AG08396 (cell line): Measurements from ENCODE around the gene PACS1.

ENCODE experiments used
- DNase-seq: peaks from one replicate; pipeline ENCODE4 v3.0.0; 2012; ENCODE audit warnings: low spot score, mixed read lengths

PACS1 gene

GRCh38 chr11:66050581-66051231 lies 19.4 kb upstream of the PACS1 start:
- DNase-seq, result no peak

DNA sequence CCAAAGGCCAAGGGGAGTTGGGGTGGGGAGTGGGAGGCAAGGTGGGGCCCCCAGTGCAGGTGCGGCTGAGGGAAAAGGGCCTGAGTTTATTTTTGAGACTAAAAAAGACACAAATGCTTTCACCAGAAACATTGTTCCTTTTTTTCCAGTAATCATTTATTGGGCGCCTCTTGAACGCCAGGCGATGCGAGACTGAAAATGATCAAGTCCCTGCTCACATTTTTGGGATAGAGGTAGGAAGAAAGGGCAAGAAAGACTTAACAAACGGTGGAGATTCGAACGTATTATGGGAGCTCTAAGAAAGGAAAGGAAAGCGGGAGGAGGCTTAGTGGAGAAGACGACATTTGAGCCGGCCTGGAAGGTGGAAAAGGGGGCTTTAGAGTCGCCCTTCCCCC lies 18.7 kb upstream of the PACS1 start:
- no peak for DNase-seq

- DNase-seq, result peak; percentile 98
These were observed 18.1 kb upstream of the PACS1 start, which contains the start of gene SF3B2 for GRCh38 chr11:66051766-66052663. SF3B2 (plus strand) TSS chr11:66052364; CDS start chr11:66052385, 21 bp downstream.

GRCh38 chr11:66052664-66052982 lies 17.4 kb upstream of the PACS1 start:
- DNase-seq, result no peak

DNA sequence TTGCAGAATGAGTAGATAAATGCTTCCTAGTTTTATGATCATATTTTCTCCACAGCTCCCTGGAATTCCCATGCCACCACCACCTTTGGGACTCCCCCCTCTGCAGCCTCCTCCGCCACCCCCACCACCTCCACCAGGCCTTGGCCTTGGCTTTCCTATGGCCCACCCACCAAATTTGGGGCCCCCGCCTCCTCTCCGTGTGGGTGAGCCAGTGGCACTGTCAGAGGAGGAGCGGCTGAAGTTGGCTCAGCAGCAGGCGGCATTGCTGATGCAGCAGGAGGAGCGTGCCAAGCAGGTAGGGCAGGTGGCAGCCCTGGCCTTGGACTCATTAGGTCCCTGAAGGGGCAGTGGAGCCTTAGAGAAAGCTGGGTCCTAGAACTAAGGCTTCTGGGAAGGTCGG lies 15.1 kb upstream of the PACS1 start:
- no peak for DNase-seq

DNA sequence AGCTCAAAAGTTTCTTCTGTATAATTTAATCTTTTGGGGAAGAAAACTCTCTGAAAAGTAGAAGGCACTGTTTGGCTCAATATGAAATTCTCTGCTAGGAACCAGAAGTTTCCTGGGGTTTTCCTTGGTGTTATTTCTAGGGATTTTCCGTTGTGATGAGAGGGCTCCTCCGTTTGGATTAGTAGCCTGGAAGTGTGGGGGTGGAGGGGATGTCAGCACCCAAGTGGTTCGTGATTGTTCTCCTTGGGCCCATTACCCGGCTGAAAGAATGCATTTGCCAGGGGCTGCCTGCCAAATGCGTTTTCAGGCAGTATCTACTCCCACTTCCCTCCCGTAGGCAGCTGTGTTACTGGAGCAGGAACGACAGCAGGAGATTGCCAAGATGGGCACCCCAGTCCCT lies 13.6 kb upstream of the PACS1 start:
- no peak for DNase-seq

GRCh38 chr11:66059966-66060680 lies 9.9 kb upstream of the PACS1 start:
- DNase-seq, result no peak

GRCh38 chr11:66061268-66061667 lies 8.8 kb upstream of the PACS1 start:
- DNase-seq, result no peak

GRCh38 chr11:66062408-66062807 lies 7.7 kb upstream of the PACS1 start:
- DNase-seq, result no peak

DNA sequence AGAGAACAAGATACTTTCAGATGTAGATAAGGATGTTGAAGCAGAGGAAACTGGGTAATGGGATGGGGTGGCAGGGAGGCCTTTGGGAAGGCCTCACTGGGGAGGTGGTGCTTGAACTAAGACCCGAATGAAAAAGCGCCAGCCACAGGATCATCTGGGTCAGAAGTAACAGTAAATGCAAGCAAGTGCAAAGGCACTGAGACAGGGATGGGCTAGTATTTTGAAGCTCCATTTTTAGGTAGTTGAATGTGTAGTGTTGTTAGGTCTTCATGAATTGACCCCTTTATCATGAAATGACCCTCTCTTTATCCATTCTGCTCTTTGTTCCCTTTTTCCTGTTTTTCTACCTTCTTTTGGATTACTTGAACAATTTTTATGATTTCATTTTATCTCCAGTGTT lies 6.2 kb upstream of the PACS1 start:
- DNase-seq, result no peak

DNA sequence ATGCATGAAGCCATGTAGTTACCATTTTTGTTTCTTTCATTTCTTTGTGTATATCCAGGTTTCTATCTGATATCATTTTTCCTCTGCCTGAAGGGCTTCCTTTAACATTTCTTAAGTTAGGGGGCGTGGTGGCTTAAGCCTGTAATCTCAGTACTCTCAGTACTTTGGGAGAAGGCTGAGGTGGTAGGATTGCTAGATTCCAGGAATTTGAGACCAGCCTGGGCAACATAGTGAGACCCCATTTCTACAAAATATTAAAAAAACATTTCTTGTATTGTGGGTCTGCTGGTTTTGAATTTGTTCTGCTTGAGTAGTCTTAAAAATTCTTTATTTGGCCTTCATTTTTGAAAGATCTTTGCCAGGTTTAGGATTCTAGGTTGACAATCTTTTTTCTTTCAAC lies 5.5 kb upstream of the PACS1 start:
- DNase-seq, result no peak

- DNase-seq, result no peak
These were observed 3.3 kb upstream of the PACS1 start for GRCh38 chr11:66066751-66067150.

GRCh38 chr11:66067640-66068039 lies 2.4 kb upstream of the PACS1 start:
- no peak for DNase-seq

- peak; percentile 79 for DNase-seq
These were observed 1.8 kb upstream of the PACS1 start for GRCh38 chr11:66068154-66068821.

DNA sequence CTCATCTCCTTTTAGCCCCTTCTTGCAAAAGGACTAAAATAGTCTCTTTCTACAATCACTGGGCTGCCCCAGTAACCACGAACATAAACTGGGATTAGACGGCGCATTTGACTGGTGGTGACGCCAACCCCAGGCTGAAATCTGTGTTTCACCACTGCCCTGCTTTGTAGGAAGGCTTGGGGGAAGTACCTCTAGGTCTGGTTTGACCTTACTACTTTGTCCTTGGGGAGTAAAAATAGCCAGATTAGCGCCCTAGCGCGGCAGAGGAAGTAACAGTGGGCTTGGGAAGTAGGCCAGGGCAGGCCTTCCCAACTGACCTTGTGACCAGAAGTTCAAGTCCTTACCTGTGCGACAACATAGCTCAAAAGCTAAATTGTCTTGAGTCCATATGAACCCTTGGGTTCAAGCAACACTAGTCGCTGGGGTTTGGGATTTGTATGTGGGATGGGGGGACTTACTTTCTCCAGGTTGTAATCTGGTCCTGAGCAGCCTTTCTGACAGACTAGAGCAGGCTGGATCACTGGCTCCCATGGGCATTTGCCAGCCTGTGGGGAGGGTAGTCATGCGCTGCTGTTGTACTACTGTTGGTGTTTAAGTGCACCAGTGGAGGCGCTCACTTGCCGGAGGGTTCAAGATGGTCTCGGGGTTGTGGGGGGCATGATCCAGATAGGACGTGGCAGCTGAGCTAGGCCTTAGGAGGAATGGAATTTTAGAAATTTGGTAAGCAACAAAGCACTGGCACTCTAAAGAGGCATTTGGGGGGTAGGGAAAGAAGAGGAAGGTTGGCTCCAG lies 953 bp upstream of the PACS1 start:
- peak; percentile 64 for DNase-seq

- DNase-seq, result peak; percentile 50
These were observed 720 bp downstream of the PACS1 start for GRCh38 chr11:66070604-66071380.

DNA sequence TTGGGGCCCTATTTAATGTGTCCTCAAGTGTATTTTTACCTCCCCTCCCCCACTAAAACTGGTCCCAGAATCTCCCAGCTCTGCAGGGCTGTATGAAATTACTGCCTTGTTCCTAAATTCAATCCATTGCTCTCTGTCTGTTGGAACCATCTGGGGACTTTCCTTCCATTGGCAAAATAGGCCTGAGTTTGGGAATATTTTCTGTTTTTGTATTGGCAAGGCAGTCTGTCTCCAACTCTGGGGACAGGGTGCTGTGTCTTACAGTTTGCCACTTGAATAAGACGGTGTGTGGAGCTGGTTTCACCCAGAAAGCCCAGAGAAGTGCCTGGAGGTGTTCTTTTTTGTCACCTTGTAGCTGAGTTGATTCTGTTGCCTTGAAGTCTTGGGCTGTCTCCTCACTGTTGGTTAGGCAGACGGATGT lies 1.3 kb downstream of the PACS1 start:
- no peak for DNase-seq

DNA sequence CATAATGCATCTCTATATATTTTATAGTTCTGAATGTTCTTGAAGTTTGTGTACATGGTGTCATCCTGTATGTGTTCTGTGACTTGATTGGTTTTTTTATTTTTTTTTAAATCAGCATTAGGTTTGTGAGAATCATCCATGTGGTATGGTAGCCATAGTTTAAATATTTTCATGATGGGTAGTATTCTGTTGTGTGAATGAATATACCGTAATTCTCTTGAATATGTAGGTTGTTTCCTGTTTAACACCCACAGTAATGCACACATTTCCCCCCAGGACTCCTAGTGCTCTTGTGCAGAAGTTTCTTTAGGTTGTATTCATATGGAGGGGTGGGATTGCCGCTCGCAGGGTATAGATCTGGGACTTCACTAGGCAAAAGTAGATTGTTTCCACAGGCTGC lies 2.0 kb downstream of the PACS1 start:
- DNase-seq, result no peak

DNA sequence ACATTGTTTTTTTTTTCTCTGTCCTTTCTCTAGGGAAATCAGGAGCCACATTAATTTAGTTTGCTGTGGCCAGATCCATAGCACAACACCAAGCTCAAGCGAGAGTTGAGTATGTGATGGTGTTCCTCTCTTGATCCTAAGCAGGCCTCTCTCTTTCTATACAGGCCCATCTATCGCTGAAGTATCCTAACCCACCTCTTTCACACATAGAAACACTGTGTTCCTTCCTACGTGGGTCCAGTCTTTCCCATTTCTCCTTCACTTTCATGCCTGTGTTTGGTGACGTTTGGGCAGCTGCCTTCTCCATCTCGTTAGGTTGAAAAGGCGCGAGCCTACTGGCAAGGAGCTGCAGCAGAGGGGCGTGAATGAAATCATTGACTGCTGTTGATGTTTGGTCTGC lies 2.4 kb downstream of the PACS1 start:
- no peak for DNase-seq

DNA sequence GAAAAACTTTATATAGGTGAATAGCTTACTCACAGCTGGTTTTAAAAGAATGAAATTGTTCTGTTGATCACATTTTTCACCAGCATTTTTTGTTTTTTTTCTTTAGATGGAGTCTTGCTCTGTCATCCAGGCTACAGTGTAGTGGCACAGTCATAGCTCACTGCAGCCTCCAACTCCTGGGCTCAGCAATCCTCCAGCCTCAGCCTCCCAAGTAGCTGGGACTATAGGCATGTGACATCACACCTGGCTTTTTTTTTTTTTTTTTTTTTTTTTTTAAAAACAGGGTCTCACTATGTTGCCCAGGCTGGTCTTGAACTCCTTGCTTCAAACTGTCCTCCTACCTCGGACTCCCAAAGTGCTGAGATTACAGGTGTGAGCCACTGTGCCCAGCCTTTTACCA lies 3.6 kb downstream of the PACS1 start:
- no peak for DNase-seq

GRCh38 chr11:66075273-66075672 lies 5.2 kb downstream of the PACS1 start:
- no peak for DNase-seq
